HT1080 (cell line): ENCODE measurements around the gene DHX15. TPM values are rescaled to one million over a fixed set of nuclear protein-coding genes. Genes with fewer than 3 reads are reported as not detected.

Source experiments
- DNase-seq: peaks from one replicate; pipeline ENCODE4 v3.0.0-alpha.2; 2015; ENCODE audit warnings: low read depth
- total RNA-seq: library from RNA; depleted of rRNA; stranded (reverse); fragments of >200 nt; shearing (Covaris generic); gene quantifications from 2 replicates; pipeline ENCODE4 v1.2.3, GENCODE V29; 2014

Gene DHX15
- total RNA-seq, 1 experiment from 2014 or later, result 275 TPM

DNA sequence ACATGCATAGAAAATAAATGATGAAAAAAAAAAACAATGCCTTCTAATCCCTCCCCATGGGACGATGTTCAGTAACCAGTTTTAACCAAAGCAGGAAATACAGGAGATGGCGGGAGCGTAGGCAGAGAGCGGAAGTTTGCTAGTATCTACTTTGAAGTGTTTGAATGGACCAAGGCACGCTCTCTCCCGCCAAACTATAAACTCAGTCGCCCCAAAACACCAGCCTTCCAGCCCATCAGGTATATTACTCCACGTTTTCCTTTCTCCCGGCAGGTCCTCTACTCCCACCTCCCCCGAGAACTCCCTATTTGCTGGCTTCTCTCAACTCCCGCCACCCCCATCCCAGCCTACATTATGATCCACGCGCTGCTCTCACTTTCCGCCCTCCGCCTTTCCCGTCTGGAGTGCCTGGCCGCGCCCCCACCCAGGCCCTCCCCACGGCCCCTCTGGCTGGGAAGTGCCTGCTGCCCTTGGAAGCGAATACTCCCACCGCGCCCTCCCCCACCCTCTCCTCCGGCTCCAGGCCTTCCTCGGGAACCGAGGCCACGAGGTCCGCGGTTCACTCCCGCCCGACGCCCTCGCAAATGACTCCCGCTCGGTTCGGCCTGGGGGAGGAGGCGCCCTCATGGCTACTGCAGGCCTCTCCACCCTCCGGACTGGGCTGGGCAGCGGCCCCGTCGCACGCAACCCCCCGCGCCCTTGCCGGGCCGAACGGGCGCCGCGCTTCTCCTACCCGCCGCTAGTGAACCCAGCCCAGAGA lies 723 bp downstream of the DHX15 start:
- peak; percentile 60 for DNase-seq

GRCh38 chr4:24582235-24582832 lies 2.0 kb downstream of the DHX15 start:
- DNase-seq, result no peak

GRCh38 chr4:24578364-24578763 lies 6.0 kb downstream of the DHX15 start:
- DNase-seq, result no peak

GRCh38 chr4:24576276-24576675 lies 8.1 kb downstream of the DHX15 start:
- no peak for DNase-seq

DNA sequence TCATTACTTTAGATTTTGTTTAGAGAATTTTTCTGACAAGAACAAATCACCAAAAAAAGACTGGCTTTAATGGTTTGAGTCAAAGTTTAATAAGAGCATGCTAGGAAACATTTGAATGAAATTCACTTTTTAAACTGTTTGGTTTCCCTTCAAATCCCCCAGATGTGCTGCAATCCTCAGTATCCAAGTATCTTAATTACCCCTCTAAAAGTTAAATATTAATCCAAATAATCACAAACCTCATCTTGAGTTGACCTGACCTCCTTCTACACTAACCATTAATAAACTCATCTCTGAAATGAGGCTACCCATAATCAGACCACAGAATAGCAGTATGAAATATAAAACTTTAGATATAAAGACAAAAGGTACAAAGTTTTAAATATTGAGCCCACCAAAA lies 10.1 kb downstream of the DHX15 start:
- no peak for DNase-seq

- no peak for DNase-seq
Measured at GRCh38 chr4:24573582-24573981, 10.8 kb downstream of the DHX15 start.

GRCh38 chr4:24570574-24571236 lies 13.6 kb downstream of the DHX15 start:
- no peak for DNase-seq

GRCh38 chr4:24570172-24570571 lies 14.2 kb downstream of the DHX15 start:
- no peak for DNase-seq

DNA sequence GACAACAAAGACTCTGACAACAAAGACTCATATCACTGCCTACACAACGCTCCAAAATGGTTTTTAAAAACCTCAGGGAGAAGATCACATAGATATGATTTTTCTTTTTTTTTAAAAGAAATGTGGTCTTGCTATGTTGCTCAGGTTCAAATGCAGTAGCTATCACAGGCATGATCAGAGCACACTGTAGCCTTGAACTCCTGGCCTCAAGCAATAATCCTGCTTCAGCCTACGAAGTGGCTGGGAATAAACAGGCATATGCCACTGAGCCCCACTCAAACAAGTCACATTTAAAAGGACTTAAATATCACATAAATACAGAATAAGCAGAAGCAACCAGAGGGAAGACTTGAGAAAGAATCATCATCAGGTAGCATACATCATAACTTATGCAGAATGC lies 14.7 kb downstream of the DHX15 start:
- DNase-seq, result no peak

DNA sequence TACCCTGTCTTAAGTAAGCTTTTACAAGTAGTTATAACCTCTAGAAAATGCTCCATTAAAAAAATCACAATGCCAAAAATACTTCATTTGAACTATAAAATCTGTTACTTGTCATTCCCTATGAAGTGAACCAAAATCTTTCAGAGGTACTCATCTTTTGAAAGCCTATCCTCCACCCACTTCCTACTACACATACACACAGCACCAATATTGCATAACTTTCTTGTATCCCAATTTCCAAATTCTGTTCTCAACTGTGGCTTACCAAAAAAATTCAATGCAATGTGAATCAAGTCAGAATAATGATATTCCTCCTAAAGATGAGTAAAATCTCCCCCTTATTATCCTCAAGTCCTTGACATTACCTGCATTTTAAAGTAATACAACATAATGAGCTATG lies 15.9 kb downstream of the DHX15 start:
- no peak for DNase-seq

- no peak for DNase-seq
Measured at GRCh38 chr4:24565054-24565453, 19.3 kb downstream of the DHX15 start.

- no peak for DNase-seq
Measured at GRCh38 chr4:24564488-24564887, 19.9 kb downstream of the DHX15 start.

DNA sequence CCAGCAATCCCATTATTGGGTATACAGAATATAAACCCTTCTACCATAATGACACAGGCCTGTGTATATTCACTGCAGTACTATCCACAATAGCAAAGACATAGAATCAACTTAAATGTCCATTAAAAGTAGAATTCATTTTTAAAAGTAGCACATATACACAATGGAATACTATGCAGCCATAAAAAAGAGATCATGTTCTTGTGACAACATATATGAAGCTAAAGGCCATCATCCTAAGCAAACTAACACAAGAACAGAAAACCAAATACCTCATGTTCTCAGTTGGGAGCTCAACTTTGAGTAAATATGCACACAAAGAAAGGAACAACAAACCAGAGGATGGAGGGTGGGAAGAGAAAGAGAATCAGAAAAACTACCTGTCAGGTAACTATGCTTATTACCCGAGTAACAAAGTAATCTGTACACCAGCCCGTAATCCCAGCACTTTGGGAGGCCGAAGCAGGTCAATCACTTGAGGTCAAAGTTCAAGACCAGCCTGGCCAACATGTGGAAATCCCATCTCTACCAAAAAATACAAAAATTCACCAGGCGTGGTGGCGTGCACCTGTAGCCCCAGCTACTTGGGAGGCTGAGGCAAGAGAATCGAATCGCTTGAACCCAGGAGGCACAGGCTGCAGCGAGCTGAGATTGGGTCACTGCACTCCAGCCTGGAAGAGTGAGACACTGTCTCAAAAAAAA lies 22.8 kb downstream of the DHX15 start:
- DNase-seq, result no peak

GRCh38 chr4:24560868-24561368 lies 23.4 kb downstream of the DHX15 start:
- DNase-seq, result no peak

DNA sequence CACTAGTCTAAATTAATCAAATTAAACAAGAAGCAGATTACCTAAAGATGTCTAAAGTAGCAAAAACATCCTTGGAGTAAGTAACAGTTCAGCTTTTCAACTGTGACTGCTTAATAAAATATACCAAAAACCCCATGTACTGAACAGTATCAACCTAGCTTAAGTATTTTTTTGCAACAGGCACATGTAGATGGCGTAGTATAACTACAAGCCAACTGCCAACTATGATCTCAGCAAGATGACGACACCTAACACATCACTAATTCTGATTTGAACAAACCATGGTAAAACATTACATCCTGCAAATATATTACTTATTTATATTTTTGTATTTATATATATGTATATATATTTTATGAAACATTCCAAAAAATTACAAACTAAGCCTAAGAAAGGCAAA lies 24.5 kb downstream of the DHX15 start:
- DNase-seq, result no peak

DNA sequence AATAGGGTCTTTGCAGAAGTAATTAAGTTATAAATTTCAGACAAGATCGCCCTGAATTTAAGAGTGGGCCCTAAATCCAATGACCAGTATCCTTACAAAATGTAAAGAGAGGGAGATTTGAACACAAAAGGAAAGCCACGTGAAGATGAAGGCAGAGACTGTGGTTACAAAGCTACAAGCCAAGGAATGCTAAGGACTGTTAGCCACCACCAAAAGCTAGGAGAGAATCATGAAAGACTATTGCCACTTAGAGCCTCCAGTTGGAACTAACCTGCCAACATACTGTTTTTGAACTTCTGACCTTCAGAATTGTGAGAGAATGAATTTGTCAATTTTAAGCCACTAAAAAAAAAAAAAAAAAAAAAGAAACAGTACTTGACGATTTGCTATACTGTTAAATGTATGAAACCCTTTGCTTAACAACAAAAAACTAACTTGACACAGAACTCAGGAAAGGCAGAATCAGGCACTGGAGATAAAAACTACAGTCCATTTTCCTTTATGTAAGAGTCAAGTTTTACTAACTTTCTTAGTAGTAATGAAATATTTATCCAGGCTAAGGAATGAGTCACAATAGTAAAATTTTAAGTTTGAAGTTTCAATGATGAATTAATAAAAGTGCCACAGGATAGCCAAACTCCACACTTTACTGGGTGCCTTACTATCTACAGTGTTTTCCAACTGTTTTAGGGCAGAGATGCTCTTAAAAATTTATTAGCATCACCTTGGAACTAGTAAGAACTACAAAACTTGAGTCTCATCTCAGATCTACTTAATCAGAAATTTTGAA lies 25.1 kb downstream of the DHX15 start:
- DNase-seq, result no peak

GRCh38 chr4:24557026-24558025 lies 27.0 kb downstream of the DHX15 start:
- no peak for DNase-seq

GRCh38 chr4:24551492-24552289 lies 32.7 kb downstream of the DHX15 start:
- DNase-seq, result no peak
